ENCODE data around the gene AGBL4.
A peak's percentile ranks its signal among the peaks of the same experiment; 100 is the strongest.

The AGBL4 gene

GRCh38 chr1:48498096-48498791, 1525.5 kb downstream of the AGBL4 start:
- peak; percentile 93 to 95 (median 93) for TF ChIP-seq CTCF (IDR thresholded peaks at IDR 0.05; ENCODE audit: unreplicated experiment in 3 of 3)
- Mint-ChIP-seq H3K27me3 (ENCODE audit: low read depth) (peaks cover 12% of the 10 kb centered on the region), H3K9me3 (no peaks in the 10 kb centered on the region), H3K4me1 (peaks cover 35% of the 10 kb centered on the region), H3K4me3 (no peak overlapping the region), H3K27ac (peak overlapping the region in 1 of 3 experiments; percentile 21), H3K36me3 (ENCODE audit: low read depth) (no peaks in the 10 kb centered on the region)

GRCh38 chr1:48495911-48496310, 1527.8 kb downstream of the AGBL4 start:
- no peak for TF ChIP-seq CTCF (IDR thresholded peaks at IDR 0.05; ENCODE audit: unreplicated experiment in 3 of 3)
- Mint-ChIP-seq H3K4me1 (peaks cover 55% of the 10 kb centered on the region), H3K36me3 (ENCODE audit: low read depth) (no peaks in the 10 kb centered on the region), H3K9me3 (no peaks in the 10 kb centered on the region), H3K4me3 (no peak overlapping the region), H3K27ac (peak overlapping the region in 2 of 3 experiments; percentile 30 to 70), H3K27me3 (ENCODE audit: low read depth) (peaks cover 6% of the 10 kb centered on the region)

- TF ChIP-seq CTCF (IDR thresholded peaks at IDR 0.05; ENCODE audit: unreplicated experiment in 3 of 3): no peak
- Mint-ChIP-seq H3K4me3 (no peak overlapping the region), H3K27ac (peak overlapping the region; percentile 30 to 70 (median 45)), H3K4me1 (peaks cover 55% of the 10 kb centered on the region), H3K36me3 (ENCODE audit: low read depth) (no peaks in the 10 kb centered on the region), H3K27me3 (ENCODE audit: low read depth) (peaks cover 6% of the 10 kb centered on the region), H3K9me3 (no peaks in the 10 kb centered on the region)
Observed at GRCh38 chr1:48495166-48495565, 1528.6 kb downstream of the AGBL4 start.

GRCh38 chr1:48493970-48494769, 1529.6 kb downstream of the AGBL4 start:
- Mint-ChIP-seq H3K27me3 (ENCODE audit: low read depth) (peaks cover 3% of the 10 kb centered on the region), H3K4me3 (peak overlapping the region in 1 of 3 experiments; percentile 18), H3K9me3 (no peaks in the 10 kb centered on the region), H3K36me3 (ENCODE audit: low read depth) (no peaks in the 10 kb centered on the region), H3K27ac (peak overlapping the region; percentile 96 to 99 (median 99)), H3K4me1 (peaks cover 55% of the 10 kb centered on the region)
- no peak for TF ChIP-seq CTCF (IDR thresholded peaks at IDR 0.05; ENCODE audit: unreplicated experiment in 3 of 3)

GRCh38 chr1:48493041-48493440, 1530.7 kb downstream of the AGBL4 start:
- H3K4me3 Mint-ChIP-seq: no peak overlapping the region
- H3K36me3 Mint-ChIP-seq (ENCODE audit: low read depth): no peaks in the 10 kb centered on the region
- peaks cover under 1% of the 10 kb centered on the region for H3K27me3 Mint-ChIP-seq (ENCODE audit: low read depth)
- no peaks in the 10 kb centered on the region for H3K9me3 Mint-ChIP-seq
- H3K27ac Mint-ChIP-seq: peak overlapping the region; percentile 96 to 99 (median 99)
- peaks cover 44% of the 10 kb centered on the region for H3K4me1 Mint-ChIP-seq
- TF ChIP-seq CTCF (IDR thresholded peaks at IDR 0.05; ENCODE audit: unreplicated experiment in 3 of 3): no peak

Data from nephron (organoid).